BE2C (cell line): ENCODE results near the gene LLGL2.

ENCODE experiments used
- DNase-seq: peaks from one replicate; pipeline ENCODE4 v3.0.0-alpha.2; 2020
- H3K27me3 ChIP-seq: fragments of 250-450 bp; sonication (Bioruptor Pico); 2 replicates; pipeline ENCODE4 v1.5.1; 2020; ENCODE audit warnings: mild to moderate bottlenecking
- H3K36me3 ChIP-seq: fragments of 250-450 bp; sonication (Bioruptor Pico); 2 replicates; pipeline ENCODE4 v1.5.1; 2020; ENCODE audit warnings: mild to moderate bottlenecking
- H3K4me1 ChIP-seq: fragments of 250-450 bp; sonication (Bioruptor Pico); 2 replicates; pipeline ENCODE4 v1.5.1; 2020
- H3K4me3 ChIP-seq: 2 replicates; pipeline ENCODE4 v1.5.1; 2011; ENCODE audit warnings: low read depth, low read length
- H3K9me3 ChIP-seq: fragments of 250-450 bp; sonication (Bioruptor Pico); 2 replicates; pipeline ENCODE4 v1.5.1; 2020
- TF ChIP-seq, protein P1 (sequence below): IDR thresholded peaks from 2 replicates; pipeline ENCODE4 v1.5.1; 2012; ENCODE audit warnings: mild to moderate bottlenecking, low read depth, low read length

The LLGL2 gene

GRCh38 chr17:75526555-75527270 is 1.2 kb downstream of the LLGL2 start:
- Histone ChIP-seq H3K9me3 (no peaks in the 10 kb centered on the region), H3K36me3 (no peaks in the 10 kb centered on the region), H3K27me3 (peaks cover 13% of the 10 kb centered on the region), H3K4me3 (no peak overlapping the region), H3K4me1 (no peaks in the 10 kb centered on the region)
- TF ChIP-seq, protein P1, sequence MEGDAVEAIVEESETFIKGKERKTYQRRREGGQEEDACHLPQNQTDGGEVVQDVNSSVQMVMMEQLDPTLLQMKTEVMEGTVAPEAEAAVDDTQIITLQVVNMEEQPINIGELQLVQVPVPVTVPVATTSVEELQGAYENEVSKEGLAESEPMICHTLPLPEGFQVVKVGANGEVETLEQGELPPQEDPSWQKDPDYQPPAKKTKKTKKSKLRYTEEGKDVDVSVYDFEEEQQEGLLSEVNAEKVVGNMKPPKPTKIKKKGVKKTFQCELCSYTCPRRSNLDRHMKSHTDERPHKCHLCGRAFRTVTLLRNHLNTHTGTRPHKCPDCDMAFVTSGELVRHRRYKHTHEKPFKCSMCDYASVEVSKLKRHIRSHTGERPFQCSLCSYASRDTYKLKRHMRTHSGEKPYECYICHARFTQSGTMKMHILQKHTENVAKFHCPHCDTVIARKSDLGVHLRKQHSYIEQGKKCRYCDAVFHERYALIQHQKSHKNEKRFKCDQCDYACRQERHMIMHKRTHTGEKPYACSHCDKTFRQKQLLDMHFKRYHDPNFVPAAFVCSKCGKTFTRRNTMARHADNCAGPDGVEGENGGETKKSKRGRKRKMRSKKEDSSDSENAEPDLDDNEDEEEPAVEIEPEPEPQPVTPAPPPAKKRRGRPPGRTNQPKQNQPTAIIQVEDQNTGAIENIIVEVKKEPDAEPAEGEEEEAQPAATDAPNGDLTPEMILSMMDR = no peak
- DNase-seq = no peak

GRCh38 chr17:75530837-75531720 is 5.6 kb downstream of the LLGL2 start:
- TF ChIP-seq, protein P1 = no peak
- no peaks in the 10 kb centered on the region for H3K9me3 ChIP-seq
- DNase-seq = no peak
- peaks cover 8% of the 10 kb centered on the region for H3K27me3 ChIP-seq
- H3K4me3 ChIP-seq = no peak overlapping the region
- no peaks in the 10 kb centered on the region for H3K4me1 ChIP-seq
- H3K36me3 ChIP-seq = no peaks in the 10 kb centered on the region

GRCh38 chr17:75531721-75532072 is 6.2 kb downstream of the LLGL2 start:
- H3K27me3 ChIP-seq = peaks cover 2% of the 10 kb centered on the region
- H3K36me3 ChIP-seq = no peaks in the 10 kb centered on the region
- no peak overlapping the region for H3K4me3 ChIP-seq
- no peaks in the 10 kb centered on the region for H3K9me3 ChIP-seq
- TF ChIP-seq, protein P1 = no peak
- DNase-seq = no peak
- no peaks in the 10 kb centered on the region for H3K4me1 ChIP-seq

GRCh38 chr17:75535119-75535537 is 9.6 kb downstream of the LLGL2 start:
- DNase-seq = no peak
- Histone ChIP-seq H3K27me3 (no peaks in the 10 kb centered on the region), H3K36me3 (no peaks in the 10 kb centered on the region), H3K4me1 (peaks cover 4% of the 10 kb centered on the region), H3K4me3 (no peak overlapping the region), H3K9me3 (no peaks in the 10 kb centered on the region)
- TF ChIP-seq, protein P1 = no peak

- H3K36me3 ChIP-seq = no peaks in the 10 kb centered on the region
- TF ChIP-seq, protein P1 = no peak
- peaks cover 10% of the 10 kb centered on the region for H3K4me1 ChIP-seq
- DNase-seq = no peak
- H3K27me3 ChIP-seq = no peaks in the 10 kb centered on the region
- H3K9me3 ChIP-seq = no peaks in the 10 kb centered on the region
- no peak overlapping the region for H3K4me3 ChIP-seq
Observed at GRCh38 chr17:75535871-75536270, 10.4 kb downstream of the LLGL2 start.

GRCh38 chr17:75536366-75536765 is 10.9 kb downstream of the LLGL2 start:
- Histone ChIP-seq H3K36me3 (no peaks in the 10 kb centered on the region), H3K9me3 (no peaks in the 10 kb centered on the region), H3K4me3 (no peak overlapping the region), H3K4me1 (peaks cover 14% of the 10 kb centered on the region), H3K27me3 (no peaks in the 10 kb centered on the region)
- TF ChIP-seq, protein P1 = no peak
- no peak for DNase-seq
